ENCODE measurements around the gene NFRKB.
"Not testable (repeated sequence)": the region's sequence is repeated elsewhere in the genome, so short reads cannot be mapped to it uniquely, and the experiment has no call there.

The NFRKB gene

DNA sequence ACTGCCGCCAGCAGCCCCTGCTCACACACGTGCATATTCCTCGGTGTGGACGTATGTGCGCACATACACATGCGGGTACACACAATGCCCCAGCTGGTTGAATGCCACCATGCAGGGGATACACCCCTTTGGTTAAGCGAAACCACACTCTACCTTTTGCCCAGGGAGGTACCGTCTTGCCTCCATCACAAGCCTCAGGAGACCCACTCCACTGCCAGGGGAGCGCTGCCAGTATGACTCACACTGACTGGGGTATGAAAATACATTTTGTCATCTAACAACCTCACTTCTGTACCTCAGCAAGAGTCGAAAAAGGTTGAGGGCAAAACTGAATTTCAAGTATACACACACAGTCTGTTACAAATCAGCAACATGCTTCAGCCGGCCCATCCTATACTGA is 40.3 kb downstream of the NFRKB start:
- no peak overlapping the region for H3K27ac ChIP-seq
- no peaks in the 10 kb centered on the region for H3K27me3 ChIP-seq
- H3K4me1 ChIP-seq = peaks cover 0 to 15% (median 12%) of the 10 kb centered on the region in 10 experiments; a peak in 15 of 20 replicates
- H3K9ac ChIP-seq = no peak overlapping the region
- H4K20me1 ChIP-seq = no peaks in the 10 kb centered on the region
- H3K36me3 ChIP-seq = peaks cover 13 to 31% (median 22%) of the 10 kb centered on the region in 11 experiments
- no peak for TF ChIP-seq Cebpa-rat (IDR thresholded peaks at IDR 0.05)
- H3K9me3 ChIP-seq (replicated peaks in 1 of 11) = no peaks in the 10 kb centered on the region
- no peak overlapping the region for H3K4me3 ChIP-seq
- no peak overlapping the region for H3K4me2 ChIP-seq

DNA sequence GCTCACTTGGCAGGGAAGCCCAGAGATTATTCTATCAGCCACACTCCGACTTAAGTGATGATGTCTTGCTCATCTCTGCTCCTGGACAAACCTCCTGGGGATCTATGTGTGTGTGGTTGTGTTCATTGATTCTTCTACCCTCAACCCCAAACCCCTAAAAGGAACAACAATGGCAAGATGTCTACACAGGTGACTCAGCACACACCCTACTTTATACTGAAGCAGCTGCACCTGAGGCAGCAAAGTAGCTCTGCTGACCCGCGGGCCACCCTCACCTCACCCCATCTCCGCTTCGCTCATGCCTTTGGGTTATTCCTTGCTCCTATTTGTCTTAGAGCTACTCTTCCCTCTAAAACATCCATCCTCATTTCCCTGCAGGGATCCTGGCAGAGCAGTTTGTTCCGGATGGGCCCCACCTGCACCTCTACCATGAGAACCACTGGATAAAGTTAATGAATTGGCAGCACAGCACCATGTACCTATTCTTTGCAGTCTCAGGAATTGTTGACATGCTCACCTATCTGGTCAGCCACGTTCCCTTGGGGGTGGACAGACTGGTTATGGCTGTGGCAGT is 41.1 kb downstream of the NFRKB start:
- Histone ChIP-seq H3K27me3 (no peaks in the 10 kb centered on the region), H3K4me1 (peaks cover 0 to 15% (median 12%) of the 10 kb centered on the region in 10 experiments; a peak in 15 of 20 replicates)
- TF ChIP-seq Cebpa-rat (IDR thresholded peaks at IDR 0.05) = no peak

DNA sequence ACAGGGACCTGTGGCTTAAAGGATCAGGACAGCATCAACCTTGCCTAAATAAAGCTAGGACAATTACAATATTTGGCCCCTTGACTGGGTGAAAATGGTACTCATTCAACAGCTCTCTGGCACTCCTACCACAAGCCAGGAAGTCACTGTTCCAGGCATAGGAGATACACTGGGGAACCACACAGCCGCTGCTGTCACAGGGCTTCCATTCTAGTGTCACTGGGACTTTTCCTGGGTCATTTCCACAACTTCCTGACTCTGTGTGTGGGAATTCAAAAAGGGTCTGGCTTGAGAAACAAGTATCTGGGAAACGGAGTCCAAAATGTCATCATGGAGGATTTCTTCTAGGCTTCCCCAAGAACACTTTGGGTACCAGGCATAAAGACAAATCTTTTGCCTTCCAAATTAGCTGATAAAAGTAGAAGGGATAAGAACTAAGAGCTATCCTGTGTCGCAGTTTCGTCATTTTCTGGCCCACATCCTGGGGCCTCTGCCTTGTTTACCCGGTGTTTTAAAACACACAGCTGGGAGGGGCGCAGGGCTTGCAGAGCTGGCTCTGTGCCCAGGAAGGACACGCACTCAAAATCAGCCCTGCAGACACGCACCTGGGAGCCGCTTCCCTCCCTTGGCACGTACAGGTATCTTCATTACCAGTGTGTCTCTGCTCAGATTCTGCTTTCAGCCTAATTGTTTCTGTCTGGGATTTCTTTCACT is 41.7 kb downstream of the NFRKB start:
- Histone ChIP-seq H4K20me1 (no peaks in the 10 kb centered on the region), H3K9ac (peak overlapping the region in 1 of 11 experiments; percentile 29; a peak in 2 of 22 replicates), H3K4me2 (peak overlapping the region in 9 of 11 experiments; percentile 2 to 64 (median 42); a peak in 13 of 22 replicates), H3K4me3 (no peak overlapping the region), H3K36me3 (peaks cover 4 to 17% (median 9%) of the 10 kb centered on the region in 11 experiments; a peak in 19 of 22 replicates), H3K27ac (peak overlapping the region in 7 of 11 experiments; percentile 3 to 60 (median 36); a peak in 9 of 22 replicates), H3K27me3 (no peaks in the 10 kb centered on the region), H3K4me1 (peaks cover 0 to 15% (median 12%) of the 10 kb centered on the region in 10 experiments; a peak in 15 of 20 replicates), H3K9me3 (replicated peaks in 1 of 11) (0 out of 22 replicates have a peak, but pooled peaks cover 0 to under 1% (median 0%) of the 10 kb centered on the region in 11 experiments)
- TF ChIP-seq Cebpa-rat (IDR thresholded peaks at IDR 0.05) = no peak

More for the DNA sequence above, 41.1 kb downstream of the NFRKB start:
- Histone ChIP-seq H3K27ac (peak overlapping the region in 3 of 11 experiments; percentile 16 to 54 (median 28); a peak in 2 of 22 replicates), H3K4me2 (peak overlapping the region in 7 of 11 experiments; percentile 34 to 64 (median 46); a peak in 11 of 22 replicates), H3K9me3 (replicated peaks in 1 of 11) (no peaks in the 10 kb centered on the region), H3K4me3 (no peak overlapping the region), H3K9ac (no peak overlapping the region), H4K20me1 (no peaks in the 10 kb centered on the region), H3K36me3 (peaks cover 7 to 23% (median 15%) of the 10 kb centered on the region in 11 experiments; a peak in 21 of 22 replicates)

DNA sequence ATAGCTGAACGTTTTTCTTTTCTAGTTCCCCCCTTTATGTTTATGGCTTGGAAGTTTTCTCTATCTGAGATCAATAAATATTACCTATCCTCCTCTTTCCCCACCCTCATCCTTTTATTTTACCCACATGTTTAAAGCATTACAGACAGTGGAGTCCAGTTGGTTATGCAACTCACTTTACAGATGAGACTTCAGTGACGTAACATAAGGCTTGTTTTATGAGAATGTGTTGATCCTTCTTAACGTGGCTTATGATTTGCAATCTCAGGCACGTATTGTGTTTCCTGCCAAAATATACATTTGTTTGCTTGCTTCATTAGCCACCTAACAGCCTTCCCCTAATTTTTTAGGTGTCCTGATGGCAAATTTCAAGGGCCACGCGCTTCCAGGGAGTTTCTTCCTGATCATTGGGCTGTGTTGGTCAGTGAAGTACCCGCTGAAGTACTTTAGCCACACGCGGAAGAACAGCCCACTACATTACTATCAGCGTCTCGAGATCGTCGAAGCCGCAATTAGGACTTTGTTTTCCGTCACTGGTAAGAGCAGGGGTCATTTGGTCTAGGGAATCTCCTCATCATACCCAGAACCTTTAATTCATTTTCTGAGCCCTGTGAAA is 43.1 kb downstream of the NFRKB start:
- H4K20me1 ChIP-seq = no peaks in the 10 kb centered on the region
- no peak overlapping the region for H3K9ac ChIP-seq
- peaks cover 0 to 2% (median 0%) of the 10 kb centered on the region in 11 experiments; a peak in 1 of 22 replicates for H3K36me3 ChIP-seq
- no peak for TF ChIP-seq Cebpa-rat (IDR thresholded peaks at IDR 0.05)
- H3K27me3 ChIP-seq = no peaks in the 10 kb centered on the region
- H3K4me2 ChIP-seq = no peak overlapping the region; a peak in 1 of 22 replicates
- peaks cover 0 to 5% (median 0%) of the 10 kb centered on the region in 11 experiments; a peak in 1 of 22 replicates for H3K9me3 ChIP-seq (replicated peaks in 1 of 11)
- no peak overlapping the region for H3K4me3 ChIP-seq
- peaks cover 0 to 15% (median 12%) of the 10 kb centered on the region in 10 experiments; a peak in 15 of 20 replicates for H3K4me1 ChIP-seq
- H3K27ac ChIP-seq = no peak overlapping the region

DNA sequence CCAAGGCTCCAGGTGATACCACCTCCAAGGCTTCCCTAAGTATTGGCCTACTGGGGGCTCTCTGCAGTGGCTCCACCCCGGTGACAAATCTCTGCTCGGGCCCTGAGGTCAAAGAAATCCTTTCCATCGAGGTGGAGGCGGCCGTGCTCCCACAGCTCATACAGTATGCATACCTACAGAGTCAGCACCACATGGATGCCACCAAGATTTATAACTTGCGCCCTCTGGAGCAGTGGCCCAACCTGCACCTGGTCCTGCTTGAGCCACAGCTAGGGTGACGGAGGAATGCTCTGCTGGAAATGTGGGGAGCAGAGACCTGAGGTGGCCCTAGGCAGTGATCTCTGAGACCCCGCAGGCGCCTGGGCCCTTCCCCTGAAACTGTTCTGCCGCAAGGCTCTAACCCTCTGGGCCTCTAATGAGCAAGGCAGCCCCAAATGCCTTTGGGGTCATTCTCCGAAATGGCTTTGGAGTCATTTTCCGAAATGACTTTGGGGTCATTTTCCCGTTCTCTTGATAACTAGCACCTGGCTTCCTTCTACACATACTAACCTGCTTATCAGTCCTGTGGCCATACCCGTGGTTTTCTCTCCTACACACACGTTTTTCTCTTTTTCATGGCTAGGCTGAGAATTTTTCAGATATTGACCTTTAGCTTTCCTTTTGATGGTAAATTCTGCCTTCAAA is 45.8 kb downstream of the NFRKB start:
- Histone ChIP-seq H3K4me2 (no peak overlapping the region), H3K9ac (no peak overlapping the region), H3K4me3 (no peak overlapping the region), H4K20me1 (no peaks in the 10 kb centered on the region), H3K27me3 (no peaks in the 10 kb centered on the region), H3K27ac (no peak overlapping the region), H3K9me3 (replicated peaks in 1 of 11) (peaks cover 0 to 5% (median 0%) of the 10 kb centered on the region in 11 experiments; a peak in 1 of 22 replicates), H3K36me3 (no peaks in the 10 kb centered on the region), H3K4me1 (peaks cover 0 to 15% (median 12%) of the 10 kb centered on the region in 10 experiments; a peak in 15 of 20 replicates)
- no peak for TF ChIP-seq Cebpa-rat (IDR thresholded peaks at IDR 0.05)

DNA sequence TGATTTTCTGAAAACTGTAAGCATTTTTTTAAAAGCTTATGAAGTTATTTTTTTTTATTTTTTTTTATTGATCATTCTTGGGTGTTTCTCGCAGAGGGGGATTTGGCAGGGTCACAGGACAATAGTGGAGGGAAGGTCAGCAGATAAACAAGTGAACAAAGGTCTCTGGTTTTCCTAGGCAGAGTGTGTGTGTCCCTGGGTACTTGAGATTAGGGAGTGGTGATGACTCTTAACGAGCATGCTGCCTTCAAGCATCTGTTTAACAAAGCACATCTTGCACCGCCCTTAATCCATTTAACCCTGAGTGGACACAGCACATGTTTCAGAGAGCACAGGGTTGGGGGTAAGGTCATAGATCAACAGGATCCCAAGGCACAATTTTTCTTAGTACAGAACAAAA is 48.0 kb downstream of the NFRKB start:
- H4K20me1 ChIP-seq; H3K9me3 ChIP-seq (replicated peaks in 1 of 11); H3K4me2 ChIP-seq; H3K4me1 ChIP-seq; H3K27me3 ChIP-seq; H3K36me3 ChIP-seq; H3K4me3 ChIP-seq; H3K9ac ChIP-seq; H3K27ac ChIP-seq: not testable (repeated sequence)

DNA sequence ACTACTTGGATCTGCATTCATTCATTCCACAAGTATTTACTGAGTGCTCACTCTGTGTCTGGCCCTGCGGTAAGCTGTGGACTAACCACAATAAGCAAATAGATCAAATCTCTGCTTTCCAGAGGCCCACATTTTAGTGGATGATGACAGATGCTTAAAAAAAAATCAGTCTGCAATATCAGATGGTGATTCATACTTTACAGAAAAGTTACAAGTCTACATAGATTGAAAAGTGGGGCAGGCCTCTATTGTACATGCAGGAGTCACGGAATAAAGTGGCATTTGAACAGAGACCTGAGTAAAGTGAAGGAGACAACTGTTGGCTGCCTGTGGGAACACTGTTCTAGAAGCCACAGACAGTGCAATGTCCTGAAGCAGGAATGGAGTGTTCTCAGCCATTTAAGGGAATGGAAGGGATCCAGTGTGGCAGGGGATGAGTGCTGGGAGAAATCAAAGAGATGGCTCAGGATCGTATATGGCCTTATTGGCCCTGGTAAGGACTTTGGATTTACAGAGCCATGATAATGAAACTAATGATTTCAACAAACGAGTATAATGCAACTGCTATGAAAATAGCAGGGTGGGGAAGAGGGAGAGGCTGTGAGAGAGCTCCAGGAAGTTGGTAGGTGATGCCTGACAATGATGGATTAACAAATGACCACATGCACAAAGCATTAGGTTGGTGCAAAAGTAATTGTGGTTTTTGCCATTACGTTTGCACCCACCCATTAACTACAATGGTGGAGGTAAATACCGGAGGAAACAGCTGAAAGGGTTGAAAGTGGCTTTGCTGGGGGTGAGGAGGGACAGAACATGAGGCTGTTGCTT is 48.7 kb downstream of the NFRKB start:
- Histone ChIP-seq H4K20me1 (no peaks in the 10 kb centered on the region), H3K4me3 (no peak overlapping the region), H3K36me3 (no peaks in the 10 kb centered on the region), H3K9ac (no peak overlapping the region), H3K4me2 (no peak overlapping the region), H3K27me3 (no peaks in the 10 kb centered on the region), H3K9me3 (replicated peaks in 1 of 11) (peaks cover 0 to 5% (median 0%) of the 10 kb centered on the region in 11 experiments; a peak in 1 of 22 replicates), H3K4me1 (no peaks in the 10 kb centered on the region), H3K27ac (no peak overlapping the region)
- no peak for TF ChIP-seq Cebpa-rat (IDR thresholded peaks at IDR 0.05)
